IMR-90 (cell line): Measurements from ENCODE around the gene ACACB.

Source experiments
- MAZ ChIP-seq: IDR thresholded peaks from 2 replicates; pipeline ENCODE4 v1.6.1; 2012; ENCODE audit warnings: low read depth, mild to moderate bottlenecking, low read length, improper control_type of control experiment, moderate library complexity, borderline replicate concordance
- NFE2L2 ChIP-seq: fragments of 150-350 bp; IDR thresholded peaks from 2 replicates; pipeline ENCODE4 v1.6.1; 2016; ENCODE audit warnings: low read depth, mild to moderate bottlenecking, low read length
- POLR2A ChIP-seq: IDR thresholded peaks from 2 replicates; pipeline ENCODE4 v1.6.1; 2012; ENCODE audit warnings: mild to moderate bottlenecking, low read depth, low read length
- TF ChIP-seq, protein P1 (sequence below): conservative IDR thresholded peaks from 2 replicates; pipeline ENCODE4 v1.5.1; 2012; ENCODE audit warnings: mild to moderate bottlenecking, low read depth, low read length, improper control_type of control experiment

DNA sequence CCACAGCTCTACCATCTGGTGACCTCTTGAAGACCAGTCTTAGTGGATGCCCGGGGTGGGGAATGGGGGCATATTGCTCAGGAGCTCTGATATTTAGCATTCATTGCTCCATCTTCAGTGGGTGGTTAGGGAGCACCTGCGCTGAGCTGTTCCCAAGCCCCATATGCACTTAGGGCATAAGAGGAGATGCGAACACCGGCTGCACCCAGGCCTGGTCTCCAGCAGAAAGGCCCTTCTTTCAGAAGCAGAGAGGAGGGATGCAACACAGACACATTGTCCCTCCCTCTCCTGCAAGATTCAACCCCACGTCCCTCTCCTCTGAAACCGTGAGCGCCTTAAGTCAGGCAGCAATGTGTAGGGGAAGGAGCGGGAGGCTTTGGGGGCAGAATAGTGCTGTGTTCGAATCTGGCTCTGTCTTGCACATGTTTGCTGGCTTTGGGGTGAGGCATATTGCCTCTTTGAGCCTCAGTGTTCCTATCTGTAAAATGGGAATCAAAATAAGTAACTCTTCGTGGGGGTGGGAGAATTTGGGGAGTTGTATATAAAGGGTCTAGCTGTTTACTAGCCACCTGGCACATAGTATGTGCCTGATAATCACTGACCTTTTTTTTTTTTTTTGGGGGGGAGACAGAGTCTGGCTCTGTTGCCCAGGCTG is 105.0 kb downstream of the ACACB start:
- TF ChIP-seq MAZ (no peak), POLR2A (no peak), NFE2L2 (no peak)
- TF ChIP-seq, protein P1, sequence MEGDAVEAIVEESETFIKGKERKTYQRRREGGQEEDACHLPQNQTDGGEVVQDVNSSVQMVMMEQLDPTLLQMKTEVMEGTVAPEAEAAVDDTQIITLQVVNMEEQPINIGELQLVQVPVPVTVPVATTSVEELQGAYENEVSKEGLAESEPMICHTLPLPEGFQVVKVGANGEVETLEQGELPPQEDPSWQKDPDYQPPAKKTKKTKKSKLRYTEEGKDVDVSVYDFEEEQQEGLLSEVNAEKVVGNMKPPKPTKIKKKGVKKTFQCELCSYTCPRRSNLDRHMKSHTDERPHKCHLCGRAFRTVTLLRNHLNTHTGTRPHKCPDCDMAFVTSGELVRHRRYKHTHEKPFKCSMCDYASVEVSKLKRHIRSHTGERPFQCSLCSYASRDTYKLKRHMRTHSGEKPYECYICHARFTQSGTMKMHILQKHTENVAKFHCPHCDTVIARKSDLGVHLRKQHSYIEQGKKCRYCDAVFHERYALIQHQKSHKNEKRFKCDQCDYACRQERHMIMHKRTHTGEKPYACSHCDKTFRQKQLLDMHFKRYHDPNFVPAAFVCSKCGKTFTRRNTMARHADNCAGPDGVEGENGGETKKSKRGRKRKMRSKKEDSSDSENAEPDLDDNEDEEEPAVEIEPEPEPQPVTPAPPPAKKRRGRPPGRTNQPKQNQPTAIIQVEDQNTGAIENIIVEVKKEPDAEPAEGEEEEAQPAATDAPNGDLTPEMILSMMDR: no peak
